B cell (primary cell): ENCODE results near the gene NBEA. TPM values are rescaled to one million over a fixed set of nuclear protein-coding genes. Genes with fewer than 3 reads are reported as not detected.

Source experiments
- ATAC-seq: fragments of 200-7000 bp; cut with Tn5 transposase; one replicate; pipeline ENCODE4 v1.10.0; 2021; ENCODE audit warnings: low read depth, mild to moderate bottlenecking, moderate number of reproducible peaks, moderate library complexity
- CTCF ChIA-PET: fragments of 350-600 bp; sonication (Branson Sonifier 250); formaldehyde crosslinking; loops from one replicate; lab custom pipeline; 2021; ENCODE audit warnings: antibody characterized with exemption, inconsistent platforms; lab: Charles Lee
- POLR2A ChIA-PET: fragments of 350-600 bp; sonication (Branson Sonifier 250); formaldehyde crosslinking; loops from one replicate; lab custom pipeline; 2021; ENCODE audit warnings: antibody characterized with exemption; lab: Charles Lee
- DNase-seq: peaks from one replicate; pipeline ENCODE4 v3.0.0; 2013
- H2AFZ ChIP-seq: 2 replicates; pipeline ENCODE4 v1.6.1; 2012; ENCODE audit warnings: mild to moderate bottlenecking, low read depth, low read length; ENCODE audit not compliant: insufficient read depth, poor library complexity, severe bottlenecking
- H3K27ac ChIP-seq, 2 donors: 1 replicate in 1 of 2; 2 replicates in 1 of 2; pipeline ENCODE4 v1.5.1; 2012 to 2013; ENCODE audit warnings: low read length in 2 of 2, mild to moderate bottlenecking in 2 of 2, moderate library complexity in 1 of 2
- H3K27me3 ChIP-seq, 4 experiments: fragments of 200-600 bp in 1 of 4; sonication (generic) in 1 of 4; replicated peaks in 1 of 4; 1 replicate in 2 of 4; 2 replicates in 2 of 4; pipeline versions ENCODE4 v1.6.1 to v1.7.0; 2013 to 2016; ENCODE audit warnings: low read length in 3 of 4, mild to moderate bottlenecking in 2 of 4, mixed read lengths in 1 of 4, moderate library complexity in 1 of 4; ENCODE audit not compliant: insufficient read depth in 4 of 4, control insufficient read depth in 3 of 4; ENCODE audit errors: control extremely low read depth in 1 of 4
- H3K36me3 ChIP-seq, 2 experiments: replicated peaks in 1 of 2; 1 replicate in 1 of 2; 2 replicates in 1 of 2; pipeline versions ENCODE4 v1.6.1 to v1.7.1; 2013; ENCODE audit warnings: low read length in 1 of 2; ENCODE audit not compliant: insufficient read depth in 2 of 2, control insufficient read depth in 1 of 2; ENCODE audit errors: control extremely low read depth in 1 of 2, extremely low read depth in 1 of 2
- H3K4me1 ChIP-seq, 2 donors: fragments of 200-600 bp in 1 of 2; sonication (generic) in 1 of 2; 1 replicate in 1 of 2; 2 replicates in 1 of 2; pipeline versions ENCODE4 v1.5.1 to v1.6.1; 2013 to 2017; ENCODE audit warnings: low read length in 2 of 2; ENCODE audit not compliant: control insufficient read depth in 2 of 2, insufficient read depth in 2 of 2
- H3K4me2 ChIP-seq: replicated peaks from 2 replicates; pipeline ENCODE3; 2012; ENCODE audit warnings: mild to moderate bottlenecking, low read depth, low read length; ENCODE audit not compliant: poor library complexity, severe bottlenecking
- H3K4me3 ChIP-seq, 5 experiments: fragments of 200-600 bp in 1 of 5; sonication (generic) in 1 of 5; 1 replicate in 3 of 5; 2 replicates in 2 of 5; pipeline versions ENCODE4 v1.5.1 to v1.7.0; 2011 to 2016; ENCODE audit warnings: low read length in 4 of 5, mild to moderate bottlenecking in 4 of 5, low read depth in 2 of 5, control low read depth in 1 of 5, moderate library complexity in 1 of 5; ENCODE audit not compliant: insufficient read depth in 1 of 5; ENCODE audit errors: control extremely low read depth in 1 of 5, extremely low read depth in 1 of 5
- H3K79me2 ChIP-seq: fragments of 200-600 bp; sonication (generic); one replicate; pipeline ENCODE4 v1.6.0; 2016; ENCODE audit warnings: low read length; ENCODE audit not compliant: control insufficient read depth, insufficient read depth
- H3K9ac ChIP-seq: fragments of 200-600 bp; sonication (generic); 2 replicates; pipeline ENCODE4 v1.6.1; 2017; ENCODE audit warnings: mild to moderate bottlenecking, low read length, moderate library complexity
- H3K9me3 ChIP-seq, 3 donors: one replicate each; pipeline versions ENCODE4 v1.6.1 to v1.7.1; 2013; ENCODE audit warnings: low read length in 2 of 3; ENCODE audit not compliant: control insufficient read depth in 2 of 3, insufficient read depth in 1 of 3; ENCODE audit errors: control extremely low read depth in 1 of 3
- H4K20me1 ChIP-seq: 2 replicates; pipeline ENCODE4 v1.6.0; 2012; ENCODE audit warnings: mild to moderate bottlenecking, low read length; ENCODE audit not compliant: insufficient read depth, control insufficient read depth, poor library complexity, severe bottlenecking
- H3K27ac Mint-ChIP-seq: one replicate; pipeline ENCODE4 v1.8.0; 2021; ENCODE audit warnings: mixed read lengths
- H3K27me3 Mint-ChIP-seq: one replicate; pipeline ENCODE4 v1.8.0; 2021; ENCODE audit warnings: mixed read lengths
- H3K4me1 Mint-ChIP-seq: one replicate; pipeline ENCODE4 v1.8.0; 2021; ENCODE audit warnings: mixed read lengths
- H3K4me3 Mint-ChIP-seq: one replicate; pipeline ENCODE4 v1.8.0; 2021; ENCODE audit warnings: mixed read lengths
- H3K9me3 Mint-ChIP-seq: one replicate; pipeline ENCODE4 v1.8.0; 2022; ENCODE audit warnings: mixed read lengths; ENCODE audit not compliant: insufficient read depth
- EZH2 ChIP-seq: IDR thresholded peaks from 2 replicates; pipeline ENCODE4 v1.6.1; 2012; ENCODE audit warnings: borderline replicate concordance, low read depth, mild to moderate bottlenecking, moderate library complexity, low read length; ENCODE audit not compliant: insufficient read depth, poor library complexity, severe bottlenecking
- WGBS: methylation state at CpG from one replicate; pipeline ENCODE4 v1.1.5; 2013; ENCODE audit warnings: missing lambda C conversion rate; ENCODE audit not compliant: insufficient coverage; 5-methylcytosine and 5-hydroxymethylcytosine counted together
- intact Hi-C: fragments of 100-400 bp; cut with micrococcal nuclease; formaldehyde crosslinking; loops from one replicate; pipeline ENCODE4 v1.10.0; 2022
- polyA plus RNA-seq: library from polyadenylated mRNA; depleted of rRNA; stranded (reverse); fragments of >200 nt; gene quantifications from 2 replicates; pipeline ENCODE4 v1.2.3, GENCODE V29; 2012
- total RNA-seq, 2 donors: library from RNA; stranded (reverse); fragments of 120-200 nt in 1 of 2; gene quantifications; 1 replicate in 1 of 2; 2 replicates in 1 of 2; pipeline versions ENCODE4 v1.2.3 to v1.2.4, GENCODE V29; 2013 to 2022
- TF ChIP-seq, protein P1 (sequence below): fragments of 200-600 bp; IDR thresholded peaks from one replicate; pipeline ENCODE4 v1.8.0; 2022; ENCODE audit warnings: antibody characterized with exemption, mild to moderate bottlenecking

Gene NBEA
- total and polyA plus RNA-seq, 2 donors (not counting 1 experiment from before 2014, with no cell fraction given): 1.5 to 10.7 TPM

DNA sequence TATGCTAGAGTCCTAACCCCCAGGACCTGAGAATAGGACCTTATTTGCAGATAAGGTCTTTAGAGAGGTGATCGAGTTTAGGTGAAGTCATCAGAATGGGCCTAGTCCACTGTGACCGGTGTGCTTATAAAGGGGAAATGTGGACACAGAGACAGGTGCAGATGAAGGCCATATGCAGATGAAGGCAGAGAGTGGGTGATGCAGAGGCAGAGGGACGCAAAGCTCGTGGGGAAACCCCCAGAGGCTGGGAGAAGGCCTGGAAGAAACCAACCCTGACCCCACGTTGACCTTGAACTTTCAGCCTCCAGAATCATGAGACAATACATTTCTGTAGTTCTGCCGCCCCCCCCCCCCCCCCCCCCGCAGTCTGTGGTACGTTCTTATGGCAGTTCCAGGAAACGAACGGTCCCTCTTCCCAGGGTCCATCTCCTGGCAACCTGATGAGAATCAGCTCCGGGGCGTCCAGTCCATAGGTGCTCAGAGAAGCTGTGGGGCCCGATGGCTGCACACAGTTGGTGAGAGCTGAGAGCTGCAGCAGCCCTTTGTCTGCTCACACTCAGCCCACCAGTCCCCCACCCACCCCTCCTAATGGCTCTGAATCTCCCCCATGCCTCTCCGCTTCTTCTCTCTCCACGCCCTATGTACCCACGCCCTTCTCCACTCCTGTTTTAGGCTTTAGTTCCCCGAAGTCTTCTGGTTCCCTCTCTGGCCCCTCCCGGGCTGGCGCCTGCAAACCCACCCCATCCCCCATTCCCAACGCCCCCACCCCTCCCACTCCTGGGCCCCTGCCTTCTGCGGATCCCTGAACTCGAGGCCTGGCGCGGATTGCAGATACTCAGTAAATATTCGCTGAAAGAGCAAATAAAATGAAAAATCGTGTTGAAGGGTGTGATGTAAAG, 752.7 kb downstream of the NBEA start:
- POLR2A ChIA-PET: no interaction called here
- no peak for ATAC-seq
- H3K36me3 ChIP-seq: no peaks in the 10 kb centered on the region
- WGBS: 88% methylated on average over 12 of the region's 26 CpGs
- H3K27me3 Mint-ChIP-seq: peaks cover 6% of the 10 kb centered on the region
- no peak overlapping the region for H3K4me3 ChIP-seq
- no peaks in the 10 kb centered on the region for H4K20me1 ChIP-seq
- no peak for TF ChIP-seq EZH2
- TF ChIP-seq, protein P1, sequence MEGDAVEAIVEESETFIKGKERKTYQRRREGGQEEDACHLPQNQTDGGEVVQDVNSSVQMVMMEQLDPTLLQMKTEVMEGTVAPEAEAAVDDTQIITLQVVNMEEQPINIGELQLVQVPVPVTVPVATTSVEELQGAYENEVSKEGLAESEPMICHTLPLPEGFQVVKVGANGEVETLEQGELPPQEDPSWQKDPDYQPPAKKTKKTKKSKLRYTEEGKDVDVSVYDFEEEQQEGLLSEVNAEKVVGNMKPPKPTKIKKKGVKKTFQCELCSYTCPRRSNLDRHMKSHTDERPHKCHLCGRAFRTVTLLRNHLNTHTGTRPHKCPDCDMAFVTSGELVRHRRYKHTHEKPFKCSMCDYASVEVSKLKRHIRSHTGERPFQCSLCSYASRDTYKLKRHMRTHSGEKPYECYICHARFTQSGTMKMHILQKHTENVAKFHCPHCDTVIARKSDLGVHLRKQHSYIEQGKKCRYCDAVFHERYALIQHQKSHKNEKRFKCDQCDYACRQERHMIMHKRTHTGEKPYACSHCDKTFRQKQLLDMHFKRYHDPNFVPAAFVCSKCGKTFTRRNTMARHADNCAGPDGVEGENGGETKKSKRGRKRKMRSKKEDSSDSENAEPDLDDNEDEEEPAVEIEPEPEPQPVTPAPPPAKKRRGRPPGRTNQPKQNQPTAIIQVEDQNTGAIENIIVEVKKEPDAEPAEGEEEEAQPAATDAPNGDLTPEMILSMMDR: no peak
- intact Hi-C loops: no loop called here
- H3K27me3 ChIP-seq: no peaks in the 10 kb centered on the region
- H3K27ac ChIP-seq: no peak overlapping the region
- no peak overlapping the region for H2AFZ ChIP-seq
- H3K79me2 ChIP-seq: no peaks in the 10 kb centered on the region
- no peaks in the 10 kb centered on the region for H3K9me3 Mint-ChIP-seq
- no peak overlapping the region for H3K4me2 ChIP-seq
- CTCF ChIA-PET: no interaction called here
- no peaks in the 10 kb centered on the region for H3K4me1 Mint-ChIP-seq
- no peak overlapping the region for H3K27ac Mint-ChIP-seq
- peaks cover 0 to 8% (median 0%) of the 10 kb centered on the region in 3 donors for H3K9me3 ChIP-seq
- H3K9ac ChIP-seq: no peak overlapping the region
- DNase-seq: no peak
- no peak overlapping the region for H3K4me3 Mint-ChIP-seq
- no peaks in the 10 kb centered on the region for H3K4me1 ChIP-seq

DNA sequence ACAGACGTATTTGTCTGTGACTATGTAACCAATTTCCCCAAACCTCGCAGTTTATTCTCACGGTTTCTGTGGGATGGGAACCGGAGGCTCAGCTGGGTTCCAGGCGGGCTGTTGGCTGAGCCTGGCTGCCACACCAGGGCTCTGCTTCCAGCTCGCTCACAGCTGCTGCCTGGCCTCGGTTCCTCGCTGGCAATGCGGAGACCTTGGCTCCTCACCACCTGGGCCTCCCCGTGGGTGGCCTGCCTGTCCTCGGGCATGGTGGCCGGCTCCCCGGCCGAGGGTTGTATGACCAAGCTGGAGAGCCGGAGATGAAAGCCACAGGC, 753.3 kb downstream of the NBEA start:
- H3K4me3 Mint-ChIP-seq: no peak overlapping the region
- no peak overlapping the region for H3K27ac Mint-ChIP-seq
- Histone ChIP-seq H3K9me3 (peaks cover 0 to 8% (median 0%) of the 10 kb centered on the region in 3 donors), H3K4me3 (no peak overlapping the region), H3K27me3 (no peaks in the 10 kb centered on the region), H3K9ac (no peak overlapping the region), H3K36me3 (no peaks in the 10 kb centered on the region), H3K4me1 (no peaks in the 10 kb centered on the region), H3K79me2 (no peaks in the 10 kb centered on the region), H2AFZ (no peak overlapping the region), H3K27ac (no peak overlapping the region), H3K4me2 (no peak overlapping the region), H4K20me1 (no peaks in the 10 kb centered on the region)
- H3K9me3 Mint-ChIP-seq: no peaks in the 10 kb centered on the region
- intact Hi-C loops: no loop called here
- no peak for TF ChIP-seq EZH2
- TF ChIP-seq, protein P1: no peak
- 91% methylated on average over 15 of the region's 15 CpGs for WGBS
- no peaks in the 10 kb centered on the region for H3K4me1 Mint-ChIP-seq
- POLR2A ChIA-PET: no interaction called here
- DNase-seq (no peak), ATAC-seq (no peak)
- CTCF ChIA-PET: no interaction called here
- peaks cover 6% of the 10 kb centered on the region for H3K27me3 Mint-ChIP-seq
